ENCODE results near the gene CD151. TPM values are rescaled to one million over a fixed set of nuclear protein-coding genes. Genes with fewer than 3 reads are reported as not detected.

CD151 gene
- total and polyA plus RNA-seq, 8 donors = 122 to 815 (median 162) TPM

GRCh38 chr11:815675-816432 lies 16.9 kb upstream of the CD151 start:
- ATAC-seq (no peak), DNase-seq (no peak)
- Histone ChIP-seq H3K9me3 (no peaks in the 10 kb centered on the region), H3K27ac (no peak overlapping the region), H3K4me3 (no peak overlapping the region), H3K36me3 (peaks cover 3 to 47% of the 10 kb centered on the region in 2 donors), H3K4me1 (peaks cover 14 to 38% of the 10 kb centered on the region in 2 donors), H3K27me3 (no peaks in the 10 kb centered on the region)
- intact Hi-C loops (cut with DNase I) = no loop called here
- no peak for TF ChIP-seq CTCF (IDR thresholded peaks at IDR 0.05)

GRCh38 chr11:816433-816779 lies 16.3 kb upstream of the CD151 start:
- no peak for DNase-seq
- no peaks in the 10 kb centered on the region for H3K9me3 ChIP-seq
- no peaks in the 10 kb centered on the region for H3K27me3 ChIP-seq
- ATAC-seq = no peak
- H3K36me3 ChIP-seq = peaks cover 3 to 42% of the 10 kb centered on the region in 2 donors
- intact Hi-C loops (cut with DNase I) = no loop called here
- no peak for TF ChIP-seq CTCF (IDR thresholded peaks at IDR 0.05)
- H3K27ac ChIP-seq = no peak overlapping the region
- H3K4me1 ChIP-seq = peaks cover 15 to 38% of the 10 kb centered on the region in 2 donors
- H3K4me3 ChIP-seq = no peak overlapping the region

- DNase-seq = no peak
- H3K4me3 ChIP-seq = peak within 1 kb of the TSS; percentile 78 to 97
- peak within 1 kb of the TSS; percentile 77 to 96 for H3K27ac ChIP-seq
- peak; percentile 41 for ATAC-seq
- H3K27me3 ChIP-seq = no peaks in the 10 kb centered on the region
- intact Hi-C loops (cut with DNase I) = no loop called here
- H3K9me3 ChIP-seq = no peaks in the 10 kb centered on the region
- H3K4me1 ChIP-seq = peaks cover 22 to 44% of the 10 kb centered on the region in 2 donors
- H3K36me3 ChIP-seq = peaks cover 0 to 34% of the 10 kb centered on the region in 2 donors
- TF ChIP-seq CTCF (IDR thresholded peaks at IDR 0.05) = no peak
These were observed 14.2 kb upstream of the CD151 start, which contains the start of gene PNPLA2 for GRCh38 chr11:818396-819128. Gene PNPLA2, plus strand, starts transcription at chr11:818914. Its CDS starts 805 bp downstream, at chr11:819719.

GRCh38 chr11:819129-819931 lies 13.4 kb upstream of the CD151 start:
- DNase-seq (peak; percentile 86 to 97 (median 92)), ATAC-seq (peak; percentile 88)
- peak overlapping the region; percentile 77 to 96 for H3K27ac ChIP-seq
- peaks cover 22 to 46% of the 10 kb centered on the region in 2 donors for H3K4me1 ChIP-seq
- no peaks in the 10 kb centered on the region for H3K9me3 ChIP-seq
- peak overlapping the region; percentile 78 to 97 for H3K4me3 ChIP-seq
- intact Hi-C loops (cut with DNase I) = no loop called here
- no peaks in the 10 kb centered on the region for H3K27me3 ChIP-seq
- TF ChIP-seq CTCF (IDR thresholded peaks at IDR 0.05) = peak in 1 of 2 donors; percentile 40
- H3K36me3 ChIP-seq = peaks cover 0 to 35% of the 10 kb centered on the region in 2 donors

Measured in left lung (tissue), 10 donors.